Activated T-cell treated with anti-CD3 and anti-CD28 coated beads, Interleukin-2, amount 50 U/mL, for 48 hours (primary cell): Measurements from ENCODE around the gene LAMA3.

Source experiments
- DNase-seq, 2 experiments: peaks; one replicate each; pipeline ENCODE4 v3.0.0-alpha.2; 2020

The LAMA3 gene

DNA sequence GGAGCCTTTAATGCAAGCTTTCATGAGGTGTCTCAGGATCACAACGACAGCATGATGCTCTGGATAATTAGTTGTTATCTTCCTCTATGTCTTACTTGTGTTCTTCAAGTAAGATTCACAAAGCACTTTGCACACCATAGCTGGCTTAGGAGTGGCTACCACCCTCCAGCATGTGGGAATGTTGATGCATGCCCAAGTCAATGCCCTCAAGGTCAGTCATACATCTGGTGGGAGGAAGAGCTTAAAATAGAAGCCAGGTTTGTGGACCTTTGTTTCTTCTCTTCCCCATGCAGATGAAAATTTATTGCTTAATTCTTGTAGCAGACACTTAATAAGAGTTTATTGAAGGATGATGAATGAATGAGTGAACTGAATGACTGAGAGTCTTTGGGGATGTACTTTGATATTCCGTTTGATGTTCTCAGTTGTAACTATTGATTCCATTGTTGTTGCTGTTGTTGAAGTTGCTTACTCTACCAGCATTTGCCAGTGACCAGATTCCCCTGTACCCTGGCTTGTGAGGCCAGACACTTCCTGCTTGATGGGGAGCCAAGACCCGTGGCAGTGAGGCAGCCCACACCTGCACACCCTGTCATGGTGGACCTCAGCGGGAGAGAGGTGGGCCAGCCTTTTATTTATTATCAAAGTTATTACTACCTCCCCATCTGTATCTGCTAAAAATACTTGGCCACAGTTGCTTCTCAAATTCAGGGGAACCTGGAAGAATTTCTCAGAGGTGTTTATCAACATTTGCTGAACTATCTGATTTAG lies 137.8 kb downstream of the LAMA3 start:
- DNase-seq = no peak

- no peak for DNase-seq
These were observed 138.4 kb downstream of the LAMA3 start for GRCh38 chr18:23827681-23828080.

DNA sequence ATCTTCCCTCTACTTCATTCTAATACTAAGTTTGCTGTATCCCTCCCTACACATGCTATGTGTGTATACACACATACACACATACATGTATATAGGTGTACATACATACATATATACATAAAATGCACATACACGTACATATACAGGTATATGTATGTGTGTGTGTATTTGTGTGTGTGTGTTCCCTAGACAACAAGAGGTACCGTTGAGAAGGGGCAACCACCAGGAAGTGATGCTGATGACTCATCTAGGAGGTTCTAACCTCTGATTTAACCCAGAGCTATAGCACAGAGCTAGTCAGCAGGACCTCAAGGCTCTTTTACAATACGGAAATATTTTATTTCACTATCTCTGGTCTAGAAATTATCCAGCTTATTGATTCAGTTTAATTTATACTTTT lies 139.2 kb downstream of the LAMA3 start:
- DNase-seq = no peak

DNA sequence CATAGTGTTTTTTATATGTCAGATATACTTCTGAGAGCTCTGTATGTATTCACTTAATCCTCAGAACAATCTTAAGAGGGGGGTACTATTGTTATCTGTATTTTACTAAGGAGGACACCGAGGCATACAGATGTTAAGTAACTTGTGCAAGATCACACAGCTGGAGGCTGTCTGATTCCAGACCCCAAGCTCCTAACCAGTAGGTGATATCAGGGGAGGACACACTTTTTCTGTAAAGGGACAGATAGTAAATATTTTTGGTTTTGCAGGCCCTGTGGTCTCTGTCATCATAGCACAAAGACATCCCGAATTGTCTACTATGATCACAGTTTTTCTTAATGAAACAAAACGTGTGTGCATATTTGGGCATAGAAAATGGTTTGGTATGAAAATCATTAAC lies 143.7 kb downstream of the LAMA3 start:
- no peak for DNase-seq

DNA sequence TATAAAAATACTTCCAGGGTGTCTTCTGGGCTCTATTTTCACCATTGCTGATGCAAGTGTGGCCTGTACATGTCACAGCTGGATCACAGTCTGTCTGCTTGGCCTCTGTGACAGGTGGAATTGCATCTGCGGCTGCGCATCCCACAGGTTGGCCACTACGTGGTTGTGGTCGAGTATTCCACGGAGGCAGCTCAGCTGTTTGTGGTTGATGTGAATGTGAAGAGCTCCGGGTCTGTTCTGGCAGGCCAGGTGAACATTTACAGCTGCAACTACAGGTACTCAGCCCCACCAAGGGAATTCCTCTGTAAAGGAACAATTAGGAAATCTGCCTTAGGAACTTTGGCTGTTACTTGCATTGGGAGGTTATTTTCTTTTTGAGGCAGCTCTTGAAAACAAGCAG lies 144.5 kb downstream of the LAMA3 start:
- DNase-seq = no peak

GRCh38 chr18:23835091-23835490 lies 145.8 kb downstream of the LAMA3 start:
- no peak for DNase-seq

- DNase-seq = no peak
These were observed 146.3 kb downstream of the LAMA3 start for GRCh38 chr18:23835506-23835905.

- no peak for DNase-seq
These were observed 148.3 kb downstream of the LAMA3 start for GRCh38 chr18:23837591-23837990.

DNA sequence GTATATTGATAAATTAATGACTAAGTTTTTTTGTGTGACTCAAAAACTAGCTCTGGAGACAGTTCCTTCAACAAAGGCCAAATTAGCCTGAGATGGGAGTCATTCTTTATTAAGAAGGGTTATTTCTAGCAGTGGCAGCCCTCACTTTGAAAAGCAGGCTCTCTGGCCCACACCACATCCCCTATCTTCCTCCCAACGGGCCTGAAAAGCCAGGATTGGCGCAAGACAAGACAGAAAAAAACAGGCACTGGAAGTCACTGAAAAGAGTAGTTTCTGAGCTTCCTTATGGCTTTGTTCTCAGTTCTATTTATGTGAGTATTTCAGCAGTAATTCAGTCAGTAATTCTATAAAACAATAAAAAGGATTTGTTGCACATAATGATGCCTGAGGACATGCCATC lies 149.0 kb downstream of the LAMA3 start:
- DNase-seq = no peak

- no peak for DNase-seq
These were observed 149.6 kb downstream of the LAMA3 start for GRCh38 chr18:23838801-23839366.

DNA sequence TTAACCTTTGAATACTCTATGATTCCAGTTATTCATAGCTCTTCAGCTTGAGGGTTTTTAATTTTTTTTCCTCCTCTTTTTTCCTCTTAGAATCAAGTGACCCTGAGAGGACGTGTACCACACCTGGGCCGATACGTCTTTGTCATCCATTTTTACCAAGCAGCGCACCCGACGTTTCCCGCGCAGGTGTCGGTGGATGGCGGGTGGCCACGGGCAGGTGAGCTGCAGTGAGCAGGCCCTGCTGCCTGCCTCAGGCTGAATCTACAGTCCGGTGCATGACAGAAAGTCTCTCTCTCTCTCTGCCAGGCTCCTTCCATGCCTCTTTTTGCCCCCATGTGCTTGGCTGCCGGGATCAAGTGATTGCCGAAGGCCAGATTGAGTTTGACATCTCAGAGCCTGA lies 153.1 kb downstream of the LAMA3 start:
- DNase-seq = no peak

DNA sequence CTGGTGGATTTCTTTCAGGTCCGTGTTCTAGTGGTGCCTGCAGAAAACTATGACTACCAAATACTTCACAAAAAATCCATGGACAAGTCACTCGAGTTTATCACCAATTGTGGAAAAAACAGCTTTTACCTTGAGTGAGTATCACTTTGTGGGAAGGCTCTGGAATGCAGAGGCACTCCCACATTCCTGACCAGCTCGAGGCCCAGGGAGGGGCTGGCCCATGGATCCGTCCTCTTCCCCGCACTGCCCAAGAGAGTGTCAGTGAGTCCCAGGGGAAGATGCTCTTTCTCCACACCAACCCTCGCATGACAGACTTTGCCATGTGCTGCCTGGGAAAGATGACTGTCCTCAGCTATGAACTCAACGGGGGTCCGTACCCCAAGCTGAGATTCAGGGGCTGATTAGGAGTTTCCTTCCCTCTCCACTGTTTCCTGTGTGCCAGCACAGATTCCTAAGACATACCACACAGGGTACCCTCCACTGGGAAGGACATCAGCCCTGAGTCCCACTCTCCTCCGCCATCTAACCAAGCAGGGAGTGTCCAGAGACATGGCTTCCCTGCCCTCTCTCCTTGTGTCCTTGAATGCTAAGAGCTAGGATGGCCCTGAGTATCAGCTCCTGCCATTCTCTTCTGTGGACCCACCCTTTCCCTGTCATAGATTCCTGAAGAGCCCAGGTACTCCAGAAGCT lies 155.9 kb downstream of the LAMA3 start:
- no peak for DNase-seq

- DNase-seq = no peak
These were observed 156.9 kb downstream of the LAMA3 start for GRCh38 chr18:23845988-23846630.

GRCh38 chr18:23847321-23847986 lies 158.2 kb downstream of the LAMA3 start:
- no peak for DNase-seq

GRCh38 chr18:23849141-23849540 lies 159.9 kb downstream of the LAMA3 start:
- no peak for DNase-seq

- no peak for DNase-seq
These were observed 161.0 kb downstream of the LAMA3 start for GRCh38 chr18:23850215-23850614.

- DNase-seq = no peak
These were observed 162.3 kb downstream of the LAMA3 start for GRCh38 chr18:23851470-23852002.

GRCh38 chr18:23852236-23853045 lies 163.2 kb downstream of the LAMA3 start:
- no peak for DNase-seq

DNA sequence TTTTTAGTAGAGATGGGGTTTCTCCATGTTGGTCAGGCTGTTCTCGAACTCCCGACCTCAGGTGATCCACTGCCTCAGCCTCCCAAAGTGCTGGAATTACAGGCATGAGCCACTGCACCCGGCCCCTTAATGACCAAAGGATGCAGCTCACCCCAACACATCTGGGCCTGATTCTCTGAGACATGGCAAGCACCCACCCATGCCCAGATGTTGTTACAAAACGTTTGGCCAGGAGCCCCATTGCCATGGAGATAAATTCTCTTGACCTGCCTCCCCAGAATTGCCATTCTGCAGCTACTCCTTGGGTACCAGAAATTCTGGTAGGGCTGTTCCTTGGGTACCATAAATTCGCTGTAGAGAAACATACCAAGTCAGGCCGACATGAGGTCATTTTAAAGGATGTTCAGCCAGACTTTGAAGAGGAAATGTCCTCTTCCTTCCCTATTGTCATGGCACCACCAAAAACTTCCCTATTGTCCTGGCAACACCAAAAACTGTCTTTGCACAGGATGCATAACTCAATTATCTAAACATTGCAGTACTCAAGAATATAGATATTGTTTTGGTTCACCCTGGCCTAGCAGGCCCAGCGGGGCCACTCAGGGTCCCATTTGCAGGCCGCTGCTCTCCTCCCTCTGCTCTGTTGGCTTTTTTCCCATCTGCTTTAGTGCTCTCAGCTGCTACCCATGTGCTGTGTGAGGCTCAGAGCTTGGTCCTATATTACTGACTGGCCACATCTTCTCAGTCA lies 164.4 kb downstream of the LAMA3 start:
- no peak for DNase-seq

DNA sequence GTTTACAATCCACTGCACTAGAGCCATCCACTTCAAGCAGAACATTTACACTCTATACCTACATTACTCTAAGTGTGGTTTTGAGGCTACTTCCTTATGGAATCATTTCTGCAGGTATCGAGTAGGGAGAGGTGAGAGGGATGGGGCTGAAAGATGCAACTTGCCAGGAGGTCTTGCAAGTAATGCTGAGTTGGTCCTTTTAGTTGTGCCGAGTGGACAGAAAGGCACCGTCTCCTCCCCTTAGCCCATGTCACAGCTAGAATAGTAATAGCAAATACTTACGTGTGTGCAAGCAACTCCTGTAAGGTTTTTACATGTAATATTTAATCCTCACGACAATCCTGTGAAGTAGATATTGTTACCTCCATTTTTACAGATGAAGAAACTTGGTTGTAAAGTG lies 166.5 kb downstream of the LAMA3 start:
- no peak for DNase-seq

DNA sequence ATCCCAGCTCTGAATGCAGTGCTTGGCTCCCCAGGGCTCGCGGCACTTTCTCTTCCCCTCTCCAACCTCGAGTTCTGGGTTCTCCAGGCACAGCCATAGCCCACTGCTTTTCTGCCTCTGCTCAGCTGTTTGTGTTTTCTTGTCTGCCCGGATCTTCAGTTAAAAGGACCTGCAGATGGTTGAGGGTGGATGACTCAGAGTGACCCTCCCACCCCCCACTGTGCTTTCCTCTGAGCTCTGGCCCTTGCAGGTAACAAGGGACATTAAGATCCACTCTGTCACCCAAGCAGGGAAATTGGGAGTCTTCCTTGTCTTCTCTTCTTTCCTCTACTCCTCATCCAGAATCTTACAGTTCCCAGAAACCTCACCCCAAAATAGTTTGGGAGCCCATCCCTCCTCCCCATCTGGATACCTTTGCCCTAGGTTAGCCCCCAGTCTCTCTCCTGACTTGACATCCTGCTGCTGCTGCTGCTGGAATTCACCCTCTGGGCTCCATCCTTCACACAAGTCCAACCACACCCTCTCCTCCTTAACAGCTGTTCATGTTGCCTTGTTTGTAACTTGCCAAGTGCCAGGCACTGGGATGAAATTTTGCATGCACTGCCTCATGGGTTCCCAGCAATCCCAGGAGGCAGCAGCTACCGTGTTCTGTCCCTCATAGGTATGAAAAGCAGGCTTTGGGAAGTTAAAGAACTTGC lies 167.4 kb downstream of the LAMA3 start:
- DNase-seq = no peak
